NCI-H2029 treated with DMSO at 0.1 percent for 48 hours (cell line): ENCODE results near the gene ZNF573.
"Not testable (repeated sequence)": the region's sequence is repeated elsewhere in the genome, so short reads cannot be mapped to it uniquely, and the experiment has no call there.

Experiments
- DNase-seq: peaks from one replicate; lab custom pipeline; 2025; lab: John Stamatoyannopoulos, UW

The ZNF573 gene

GRCh38 chr19:37779127-37780005, at the start of gene ZNF573:
Gene ZNF573 (minus strand): TSS chr19:37779586. CDS start chr19:37773729, 5,857 bp downstream.
- peak; percentile 75 for DNase-seq

- peak; percentile 43 for DNase-seq
These were observed 38.0 kb upstream of the ZNF573 start for GRCh38 chr19:37817180-37817981.

GRCh38 chr19:37815611-37816010, 36.2 kb upstream of the ZNF573 start:
- not testable (repeated sequence) for DNase-seq

- DNase-seq, result no peak
These were observed 34.0 kb upstream of the ZNF573 start for GRCh38 chr19:37813340-37813739.

GRCh38 chr19:37809366-37809765, 30.0 kb upstream of the ZNF573 start:
- no peak for DNase-seq

- no peak for DNase-seq
These were observed 24.0 kb upstream of the ZNF573 start for GRCh38 chr19:37803249-37803840.

- no peak for DNase-seq
These were observed 11.0 kb upstream of the ZNF573 start for GRCh38 chr19:37790244-37790925.

GRCh38 chr19:37778613-37779126, 716 bp downstream of the ZNF573 start:
- DNase-seq, result no peak

- no peak for DNase-seq
These were observed 8.4 kb downstream of the ZNF573 start for GRCh38 chr19:37770985-37771384.

GRCh38 chr19:37763488-37763887, 15.9 kb downstream of the ZNF573 start:
- no peak for DNase-seq

GRCh38 chr19:37757683-37758082, 21.7 kb downstream of the ZNF573 start:
- not testable (repeated sequence) for DNase-seq

GRCh38 chr19:37738371-37738770, 41.0 kb downstream of the ZNF573 start:
- no peak for DNase-seq

GRCh38 chr19:37725181-37725580, 54.2 kb downstream of the ZNF573 start:
- no peak for DNase-seq

- DNase-seq, result no peak
These were observed 59.5 kb downstream of the ZNF573 start for GRCh38 chr19:37719927-37720265.

GRCh38 chr19:37719111-37719926, 60.1 kb downstream of the ZNF573 start, which contains the start of gene ZNF607:
Gene ZNF607 (minus strand): TSS chr19:37719761. CDS start chr19:37711618, 8,143 bp downstream.
- peak; percentile 92 for DNase-seq

GRCh38 chr19:37718304-37718703, 61.1 kb downstream of the ZNF573 start:
- no peak for DNase-seq

- DNase-seq, result no peak
These were observed 63.2 kb downstream of the ZNF573 start for GRCh38 chr19:37716140-37716539.

GRCh38 chr19:37706052-37706605, 73.3 kb downstream of the ZNF573 start:
- no peak for DNase-seq

- no peak for DNase-seq
These were observed 80.3 kb downstream of the ZNF573 start for GRCh38 chr19:37699057-37699456.

- DNase-seq, result no peak
These were observed 81.2 kb downstream of the ZNF573 start for GRCh38 chr19:37698216-37698615.
